A549 (cell line): ENCODE measurements around the gene TRIM58. TPM values are rescaled to one million over a fixed set of nuclear protein-coding genes. Genes with fewer than 3 reads are reported as not detected.

Experiments
- ATAC-seq, 2 experiments: fragments of 200-7000 bp in 1 of 2; fragments of >200 bp in 1 of 2; cut with Nextera tagmentation in 1 of 2; cut with Tn5 transposase in 1 of 2; 3 replicates each; pipeline versions ENCODE4 v1.8.0 to v1.9.1; 2018 to 2020; ENCODE audit warnings: mild to moderate bottlenecking in 1 of 2, moderate library complexity in 1 of 2
- CTCF ChIA-PET: fragments of 300-600 bp; sonication (Branson Sonifier 250); formaldehyde crosslinking; extraction: SDS; loops from one replicate; lab custom pipeline; 2021; ENCODE audit warnings: antibody characterized with exemption, inconsistent platforms; lab: Yijun Ruan, JAX
- POLR2A ChIA-PET: fragments of 350-600 bp; formaldehyde crosslinking; extraction: SDS; loops from one replicate; lab custom pipeline; 2021; ENCODE audit warnings: antibody characterized with exemption, inconsistent platforms; lab: Yijun Ruan, JAX
- DNase-seq, 2 experiments: peaks; one replicate each; pipeline versions ENCODE4 v3.0.0 to v3.0.0-alpha.2; 2011 to 2016; ENCODE audit warnings: low read depth in 1 of 2, low spot score in 1 of 2
- FAIRE-seq: peaks from 2 replicates; lab custom pipeline; 2011; peaks lifted over from hg19 to GRCh38; lab: Jason Lieb, UNC
- H3K27ac ChIP-seq, 2 experiments: fragments of >200 bp; sonication (Bioruptor Twin); formaldehyde crosslinking; 3 replicates each; pipeline ENCODE4 v1.5.1; 2016 to 2017
- H3K4me1 ChIP-seq: fragments of >200 bp; sonication (Bioruptor Twin); formaldehyde crosslinking; 3 replicates; pipeline ENCODE4 v1.6.1; 2016
- H3K4me2 ChIP-seq: fragments of >200 bp; sonication (Bioruptor Twin); formaldehyde crosslinking; 3 replicates; pipeline ENCODE4 v1.6.1; 2016
- H3K4me3 ChIP-seq: fragments of >200 bp; sonication (Bioruptor Twin); formaldehyde crosslinking; 3 replicates; pipeline ENCODE4 v1.5.1; 2016
- H3K9me3 ChIP-seq: fragments of >200 bp; sonication (Bioruptor Twin); formaldehyde crosslinking; 3 replicates; pipeline ENCODE4 v1.6.1; 2016
- ATOH8 ChIP-seq: fragments of 250-450 bp; sonication (Bioruptor Pico); IDR thresholded peaks from 2 replicates; pipeline ENCODE4 v1.5.0; 2020; ENCODE audit warnings: low read depth, mild to moderate bottlenecking, moderate library complexity
- BHLHE40 ChIP-seq: IDR thresholded peaks from 2 replicates; pipeline ENCODE4 v1.6.1; 2012; ENCODE audit warnings: low read depth, low read length, inconsistent platforms
- CBX2 ChIP-seq: fragments of 200-600 bp; sonication (generic); IDR thresholded peaks from 2 replicates; pipeline ENCODE4 v1.6.1; 2016; ENCODE audit warnings: low read depth, mild to moderate bottlenecking, borderline replicate concordance
- CHD2 ChIP-seq: fragments of 150-350 bp; IDR thresholded peaks from 2 replicates; pipeline ENCODE4 v1.6.1; 2014; ENCODE audit warnings: low read length; ENCODE audit not compliant: partially characterized antibody
- EHMT2 ChIP-seq: fragments of 200-600 bp; sonication (generic); IDR thresholded peaks from 2 replicates; pipeline ENCODE4 v1.6.1; 2016; ENCODE audit warnings: antibody characterized with exemption, low read depth, mild to moderate bottlenecking, moderate library complexity
- EP300 ChIP-seq, 2 experiments: fragments of >200 bp; sonication (Bioruptor Twin); formaldehyde crosslinking; IDR thresholded peaks; 2 replicates in 1 of 2; 3 replicates in 1 of 2; pipeline ENCODE4 v1.6.1; 2016 to 2017
- JUNB ChIP-seq: fragments of >200 bp; sonication (Bioruptor Twin); formaldehyde crosslinking; IDR thresholded peaks from 2 replicates; pipeline ENCODE4 v1.6.1; 2016
- KDM5A ChIP-seq: fragments of 200-600 bp; sonication (generic); IDR thresholded peaks from 2 replicates; pipeline ENCODE4 v1.6.1; 2016; ENCODE audit warnings: antibody characterized with exemption, mild to moderate bottlenecking
- MAFK ChIP-seq: fragments of 450-650 bp; IDR thresholded peaks from 2 replicates; pipeline ENCODE4 v1.6.1; 2014; ENCODE audit not compliant: partially characterized antibody
- MYC ChIP-seq: IDR thresholded peaks from 2 replicates; pipeline ENCODE4 v1.6.1; 2012; ENCODE audit warnings: mild to moderate bottlenecking, inconsistent platforms, low read length, improper control_type of control experiment, borderline replicate concordance
- NFE2L2 ChIP-seq: fragments of 150-350 bp; conservative IDR thresholded peaks from 2 replicates; pipeline ENCODE4 v1.6.1; 2014; ENCODE audit warnings: low read length
- NPAS2 ChIP-seq: fragments of 250-450 bp; sonication (Bioruptor Pico); IDR thresholded peaks from 2 replicates; pipeline ENCODE4 v1.8.0; 2022; ENCODE audit warnings: mild to moderate bottlenecking, moderate library complexity, borderline replicate concordance
- POLR2AphosphoS2 ChIP-seq: conservative IDR thresholded peaks from 2 replicates; pipeline ENCODE4 v1.6.1; 2012; ENCODE audit warnings: low read length, improper control_type of control experiment, inconsistent platforms
- RAD21 ChIP-seq, 2 experiments: fragments of >200 bp in 1 of 2; sonication (Bioruptor Twin) in 1 of 2; formaldehyde crosslinking in 1 of 2; IDR thresholded peaks in 1 of 2; conservative IDR thresholded peaks in 1 of 2; 2 replicates in 1 of 2; 3 replicates in 1 of 2; pipeline ENCODE4 v1.6.1; 2012 to 2018; ENCODE audit warnings: inconsistent platforms in 1 of 2
- RARB ChIP-seq: fragments of 250-450 bp; sonication (Bioruptor Pico); IDR thresholded peaks from 2 replicates; pipeline ENCODE4 v1.8.0; 2021; ENCODE audit warnings: mild to moderate bottlenecking, moderate library complexity
- RCOR1 ChIP-seq: fragments of 150-350 bp; IDR thresholded peaks from 2 replicates; pipeline ENCODE4 v1.6.1; 2014; ENCODE audit warnings: antibody characterized with exemption, low read length, low read depth
- RNF2 ChIP-seq: fragments of 200-600 bp; sonication (generic); IDR thresholded peaks from 2 replicates; pipeline ENCODE4 v1.6.1; 2016; ENCODE audit warnings: low read depth, mild to moderate bottlenecking, antibody characterized with exemption, moderate library complexity, borderline replicate concordance
- ZSCAN20 ChIP-seq: fragments of 250-450 bp; sonication (Bioruptor Pico); IDR thresholded peaks from 2 replicates; pipeline ENCODE4 v1.8.0; 2022; ENCODE audit warnings: mild to moderate bottlenecking, moderate library complexity
- whole genome bisulfite sequencing: methylation state at CpG from one replicate; pipeline ENCODE4 v1.1.6; 2017; ENCODE audit errors: missing lambda C conversion rate; 5-methylcytosine and 5-hydroxymethylcytosine counted together
- polyA plus RNA-seq, 4 experiments: library from polyadenylated mRNA; depleted of rRNA in 3 of 4; stranded (reverse); fragments of >200 nt; fragmentation: RNase III in 1 of 4; extraction: RNeasy Plus Mini Kit Qiagen cat#74134 plus additional on column Dnase treatment in 1 of 4; gene quantifications; 2 replicates in 3 of 4; 3 replicates in 1 of 4; pipeline ENCODE4 v1.2.3, GENCODE V29; 2011 to 2017
- TF ChIP-seq, protein P1 (sequence below): IDR thresholded peaks from 2 replicates; pipeline ENCODE4 v1.6.1; 2012
- TF ChIP-seq, protein P2 (sequence below): fragments of 250-450 bp; sonication (Bioruptor Pico); IDR thresholded peaks from 2 replicates; pipeline ENCODE4 v1.5.0; 2021; ENCODE audit warnings: mild to moderate bottlenecking, moderate library complexity, borderline replicate concordance

Gene TRIM58
- polyA plus RNA-seq, 2 of the 4 experiments (the other 2 are of a cell fraction): not detected

GRCh38 chr1:247914941-247915662, 58.1 kb downstream of the TRIM58 start:
- H3K4me1 ChIP-seq: no peaks in the 10 kb centered on the region
- 23% methylated on average over 4 of the region's 4 CpGs for WGBS
- no peak for ATAC-seq
- H3K4me3 ChIP-seq: no peak overlapping the region
- H3K9me3 ChIP-seq: no peaks in the 10 kb centered on the region; the same call in 2 of the 3 replicates
- POLR2A ChIA-PET: no interaction called here
- TF ChIP-seq ZSCAN20 (no peak), MAFK (no peak), MYC (no peak), ATOH8 (CRISPR knock-in tag) (no peak), CHD2 (no peak), BHLHE40 (no peak), RCOR1 (no peak), NPAS2 (CRISPR knock-in tag) (no peak), RARB (CRISPR knock-in tag) (no peak), RNF2 (no peak), RAD21 (conservative IDR thresholded peaks at IDR 0.05 in 1 of 2, IDR thresholded peaks at IDR 0.05 in 1 of 2) (no peak), EP300 (IDR thresholded peaks at IDR 0.05) (no peak), NFE2L2 (no peak), CBX2 (no peak), EHMT2 (no peak)
- TF ChIP-seq, protein P1, sequence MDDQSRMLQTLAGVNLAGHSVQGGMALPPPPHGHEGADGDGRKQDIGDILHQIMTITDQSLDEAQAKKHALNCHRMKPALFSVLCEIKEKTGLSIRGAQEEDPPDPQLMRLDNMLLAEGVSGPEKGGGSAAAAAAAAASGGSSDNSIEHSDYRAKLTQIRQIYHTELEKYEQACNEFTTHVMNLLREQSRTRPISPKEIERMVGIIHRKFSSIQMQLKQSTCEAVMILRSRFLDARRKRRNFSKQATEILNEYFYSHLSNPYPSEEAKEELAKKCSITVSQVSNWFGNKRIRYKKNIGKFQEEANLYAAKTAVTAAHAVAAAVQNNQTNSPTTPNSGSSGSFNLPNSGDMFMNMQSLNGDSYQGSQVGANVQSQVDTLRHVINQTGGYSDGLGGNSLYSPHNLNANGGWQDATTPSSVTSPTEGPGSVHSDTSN: no peak
- TF ChIP-seq, protein P2, sequence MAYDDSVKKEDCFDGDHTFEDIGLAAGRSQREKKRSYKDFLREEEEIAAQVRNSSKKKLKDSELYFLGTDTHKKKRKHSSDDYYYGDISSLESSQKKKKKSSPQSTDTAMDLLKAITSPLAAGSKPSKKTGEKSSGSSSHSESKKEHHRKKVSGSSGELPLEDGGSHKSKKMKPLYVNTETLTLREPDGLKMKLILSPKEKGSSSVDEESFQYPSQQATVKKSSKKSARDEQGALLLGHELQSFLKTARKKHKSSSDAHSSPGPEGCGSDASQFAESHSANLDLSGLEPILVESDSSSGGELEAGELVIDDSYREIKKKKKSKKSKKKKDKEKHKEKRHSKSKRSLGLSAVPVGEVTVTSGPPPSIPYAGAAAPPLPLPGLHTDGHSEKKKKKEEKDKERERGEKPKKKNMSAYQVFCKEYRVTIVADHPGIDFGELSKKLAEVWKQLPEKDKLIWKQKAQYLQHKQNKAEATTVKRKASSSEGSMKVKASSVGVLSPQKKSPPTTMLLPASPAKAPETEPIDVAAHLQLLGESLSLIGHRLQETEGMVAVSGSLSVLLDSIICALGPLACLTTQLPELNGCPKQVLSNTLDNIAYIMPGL (CRISPR knock-in tag): no peak
- TF ChIP-seq, all 56 proteins: peak for 0
- no peak for FAIRE-seq
- no peak overlapping the region for H3K4me2 ChIP-seq
- CTCF ChIA-PET: no interaction called here
- H3K27ac ChIP-seq: no peak overlapping the region
- no peak for DNase-seq

- FAIRE-seq: no peak
- ChIA-PET CTCF (no interaction called here), POLR2A (no interaction called here)
- Histone ChIP-seq H3K4me1 (no peaks in the 10 kb centered on the region), H3K4me3 (no peak within 1 kb of the TSS), H3K4me2 (no peak within 1 kb of the TSS), H3K27ac (no peak within 1 kb of the TSS), H3K9me3 (no peaks in the 10 kb centered on the region)
- DNase-seq: no peak
- TF ChIP-seq KDM5A: no peak
- no peak for TF ChIP-seq JUNB
- TF ChIP-seq EHMT2: no peak
- TF ChIP-seq POLR2AphosphoS2: no peak
- WGBS: 30% methylated on average over 2 of the region's 2 CpGs
- no peak for ATAC-seq
Measured at GRCh38 chr1:247919952-247920351, 63.0 kb downstream of the TRIM58 start, which contains the start of gene OR2T8. OR2T8 (plus strand) TSS chr1:247920252; CDS start chr1:247921018, 766 bp downstream.
